GM23248 (cell line): ENCODE measurements around the gene ZC2HC1C. TPM values are rescaled to one million over a fixed set of nuclear protein-coding genes. Genes with fewer than 3 reads are reported as not detected.
A peak's percentile ranks its signal among the peaks of the same experiment; 100 is the strongest.

ENCODE experiments used
- DNase-seq: peaks from one replicate; pipeline ENCODE4 v3.0.0-alpha.2; 2015
- H2AFZ ChIP-seq: fragments of 200-600 bp; sonication (generic); 2 replicates; pipeline ENCODE4 v1.6.1; 2016; ENCODE audit warnings: antibody characterized with exemption
- H3F3A ChIP-seq: fragments of 200-600 bp; sonication (generic); 2 replicates; pipeline ENCODE4 v1.6.1; 2016; ENCODE audit warnings: mild to moderate bottlenecking, antibody characterized with exemption, mixed run types; ENCODE audit not compliant: insufficient read depth
- H3K27ac ChIP-seq: fragments of 200-600 bp; sonication (generic); 2 replicates; pipeline ENCODE4 v1.5.1; 2016; ENCODE audit warnings: mild to moderate bottlenecking
- H3K27me3 ChIP-seq: fragments of 200-600 bp; sonication (generic); replicated peaks from 2 replicates; pipeline ENCODE4 v1.6.1; 2016; ENCODE audit warnings: mild to moderate bottlenecking; ENCODE audit not compliant: insufficient read depth
- H3K36me3 ChIP-seq: fragments of 200-600 bp; sonication (generic); 2 replicates; pipeline ENCODE4 v1.6.1; 2016; ENCODE audit warnings: low read depth, mild to moderate bottlenecking
- H3K4me1 ChIP-seq: fragments of 200-600 bp; sonication (generic); 2 replicates; pipeline ENCODE4 v1.6.1; 2016; ENCODE audit warnings: mild to moderate bottlenecking; ENCODE audit not compliant: insufficient read depth
- H3K4me2 ChIP-seq: fragments of 200-600 bp; sonication (generic); one replicate; pipeline ENCODE4 v1.6.1; 2016; ENCODE audit warnings: mild to moderate bottlenecking; ENCODE audit not compliant: unreplicated experiment
- H3K4me3 ChIP-seq: fragments of 200-600 bp; sonication (generic); 2 replicates; pipeline ENCODE4 v1.5.1; 2016; ENCODE audit warnings: mild to moderate bottlenecking
- H3K79me2 ChIP-seq: fragments of 200-600 bp; sonication (generic); 2 replicates; pipeline ENCODE4 v1.6.1; 2016; ENCODE audit warnings: mild to moderate bottlenecking; ENCODE audit not compliant: insufficient read depth
- H3K9ac ChIP-seq: fragments of 200-600 bp; sonication (generic); 2 replicates; pipeline ENCODE4 v1.6.1; 2016; ENCODE audit warnings: mild to moderate bottlenecking
- H3K9me2 ChIP-seq: fragments of 200-600 bp; sonication (generic); 2 replicates; pipeline ENCODE4 v1.6.1; 2016; ENCODE audit warnings: mixed run types, mild to moderate bottlenecking, moderate library complexity; ENCODE audit not compliant: insufficient read depth
- H3K9me3 ChIP-seq: fragments of 200-600 bp; sonication (generic); one replicate; pipeline ENCODE4 v1.6.1; 2017; ENCODE audit warnings: low read depth
- H4K20me1 ChIP-seq: fragments of 200-600 bp; sonication (generic); 2 replicates; pipeline ENCODE4 v1.6.0; 2016; ENCODE audit not compliant: insufficient read depth
- EZH2 ChIP-seq: fragments of 200-600 bp; sonication (generic); IDR thresholded peaks from 2 replicates; pipeline ENCODE4 v1.6.1; 2018; ENCODE audit warnings: antibody characterized with exemption, mild to moderate bottlenecking; ENCODE audit not compliant: insufficient read depth, poor library complexity, severe bottlenecking
- EZH2phosphoT487 ChIP-seq: fragments of 200-600 bp; sonication (generic); IDR thresholded peaks from 2 replicates; pipeline ENCODE4 v1.6.1; 2018; ENCODE audit warnings: antibody characterized with exemption, moderate library complexity, mild to moderate bottlenecking, low read depth; ENCODE audit not compliant: insufficient read depth
- WGBS, 2 experiments: methylation state at CpG; one replicate each; pipeline ENCODE4 v1.1.6; 2015 to 2017; ENCODE audit warnings: low lambda C conversion rate in 2 of 2, low coverage in 1 of 2; ENCODE audit errors: missing lambda C conversion rate in 2 of 2; 5-methylcytosine and 5-hydroxymethylcytosine counted together
- in situ Hi-C: fragments of 300-500 bp; cut with MboI; formaldehyde crosslinking; loops from 2 replicates; pipeline ENCODE4 v1.15.0; 2020
- polyA plus RNA-seq: library from polyadenylated mRNA; unstranded; fragments of >200 nt; fragmentation: Nextera tagmentation; extraction: Ambion mirVana; gene quantifications from 2 replicates; pipeline ENCODE4 v1.2.1, GENCODE V29; 2016
- total RNA-seq: library from RNA; depleted of rRNA; stranded (reverse); fragments of >200 nt; shearing (Covaris generic); gene quantifications from 2 replicates; pipeline ENCODE4 v1.2.3, GENCODE V29; 2014

ZC2HC1C gene
- total and polyA plus RNA-seq, 2 experiments from 2014 or later = 1.0 to 5.3 TPM

- in situ Hi-C loops = loop anchor here (10.0 kb wide), 1 partner anchor 184 kb away; no protein-coding TSS in a partner anchor
- no peak overlapping the region for H3K9ac ChIP-seq
- H3F3A ChIP-seq = peaks cover 30% of the 10 kb centered on the region
- H3K9me3 ChIP-seq = no peaks in the 10 kb centered on the region
- no peak for DNase-seq
- H3K27ac ChIP-seq = no peak overlapping the region
- no peaks in the 10 kb centered on the region for H4K20me1 ChIP-seq
- peaks cover 15% of the 10 kb centered on the region for H3K79me2 ChIP-seq
- peaks cover 26% of the 10 kb centered on the region for H3K4me1 ChIP-seq
- no peak overlapping the region for H3K4me3 ChIP-seq
- H3K4me2 ChIP-seq = no peak overlapping the region
- H3K36me3 ChIP-seq = peaks cover 33% of the 10 kb centered on the region
- no peaks in the 10 kb centered on the region for H3K27me3 ChIP-seq
- no peak overlapping the region for H2AFZ ChIP-seq
- TF ChIP-seq EZH2 = no peak
- no peak for TF ChIP-seq EZH2phosphoT487
- no peaks in the 10 kb centered on the region for H3K9me2 ChIP-seq
- WGBS, 2 experiments = 83% methylated on average over 3 of the region's 3 CpGs
Observed at GRCh38 chr14:75120541-75121291, 51.3 kb downstream of the ZC2HC1C start.

GRCh38 chr14:75121552-75121951, 52.1 kb downstream of the ZC2HC1C start:
- no peak for DNase-seq
- H3K4me3 ChIP-seq = no peak overlapping the region
- peaks cover 27% of the 10 kb centered on the region for H3K36me3 ChIP-seq
- no peak overlapping the region for H3K4me2 ChIP-seq
- H2AFZ ChIP-seq = no peak overlapping the region
- peaks cover 30% of the 10 kb centered on the region for H3K4me1 ChIP-seq
- 85 to 96% methylated on average over 7 of the region's 7 CpGs for WGBS, 2 experiments
- TF ChIP-seq EZH2 (no peak), EZH2phosphoT487 (no peak)
- H4K20me1 ChIP-seq = no peaks in the 10 kb centered on the region
- no peaks in the 10 kb centered on the region for H3K27me3 ChIP-seq
- no peaks in the 10 kb centered on the region for H3K9me3 ChIP-seq
- in situ Hi-C loops = loop anchor here (10.0 kb wide), 1 partner anchor 183 kb away; no protein-coding TSS in a partner anchor
- peaks cover 37% of the 10 kb centered on the region for H3F3A ChIP-seq
- H3K9ac ChIP-seq = no peak overlapping the region
- no peaks in the 10 kb centered on the region for H3K9me2 ChIP-seq
- H3K27ac ChIP-seq = no peak overlapping the region
- H3K79me2 ChIP-seq = peaks cover 22% of the 10 kb centered on the region

- no peaks in the 10 kb centered on the region for H3K9me3 ChIP-seq
- H3K27me3 ChIP-seq = no peaks in the 10 kb centered on the region
- peaks cover 42% of the 10 kb centered on the region for H3K79me2 ChIP-seq
- WGBS, 2 experiments = 25% methylated on average over 7 of the region's 7 CpGs
- H3K4me2 ChIP-seq = peak overlapping the region; percentile 62
- no peak for TF ChIP-seq EZH2
- TF ChIP-seq EZH2phosphoT487 = no peak
- DNase-seq = peak; percentile 90
- in situ Hi-C loops = loop anchor here (10.0 kb wide), 1 partner anchor 181 kb away; no protein-coding TSS in a partner anchor
- H3F3A ChIP-seq = peaks cover 36% of the 10 kb centered on the region
- H3K9me2 ChIP-seq = no peaks in the 10 kb centered on the region
- peak overlapping the region; percentile 52 for H3K27ac ChIP-seq
- H3K36me3 ChIP-seq = peaks cover 14% of the 10 kb centered on the region; the same call in 1 of the 2 replicates
- H3K4me3 ChIP-seq = no peak overlapping the region
- H4K20me1 ChIP-seq = no peaks in the 10 kb centered on the region
- no peak overlapping the region for H2AFZ ChIP-seq
- peaks cover 30% of the 10 kb centered on the region for H3K4me1 ChIP-seq
- 0 out of 2 replicates have a peak overlapping the region, but pooled peaks have one; percentile 20 for H3K9ac ChIP-seq
Observed at GRCh38 chr14:75123991-75124390, 54.5 kb downstream of the ZC2HC1C start.

GRCh38 chr14:75125617-75126016, 56.2 kb downstream of the ZC2HC1C start:
- in situ Hi-C loops = loop anchor here (10.0 to 25.0 kb wide), 2 partner anchors 179 to 337 kb away; no protein-coding TSS in a partner anchor
- Histone ChIP-seq H3F3A (peaks cover 29% of the 10 kb centered on the region), H3K4me2 (peak overlapping the region; percentile 94), H2AFZ (no peak overlapping the region), H3K9ac (peak overlapping the region; percentile 87), H3K9me3 (no peaks in the 10 kb centered on the region), H3K4me1 (peaks cover 27% of the 10 kb centered on the region), H4K20me1 (no peaks in the 10 kb centered on the region), H3K4me3 (peak overlapping the region; percentile 78), H3K27ac (peak overlapping the region; percentile 78), H3K9me2 (no peaks in the 10 kb centered on the region), H3K79me2 (peaks cover 57% of the 10 kb centered on the region), H3K36me3 (no peaks in the 10 kb centered on the region), H3K27me3 (no peaks in the 10 kb centered on the region)
- 15 to 21% methylated on average over 5 of the region's 5 CpGs for WGBS, 2 experiments
- TF ChIP-seq EZH2 (no peak), EZH2phosphoT487 (no peak)
- peak; percentile 85 for DNase-seq
